CD8-positive, alpha-beta memory T cell (primary cell): ENCODE data around the gene FCMR. TPM values are rescaled to one million over a fixed set of nuclear protein-coding genes. Genes with fewer than 3 reads are reported as not detected.
A peak's percentile ranks its signal among the peaks of the same experiment; 100 is the strongest.
"Not testable (repeated sequence)": the region's sequence is repeated elsewhere in the genome, so short reads cannot be mapped to it uniquely, and the experiment has no call there.

Experiments
- CTCF ChIA-PET: fragments of 350-600 bp; sonication (Branson Sonifier 250); formaldehyde crosslinking; loops from one replicate; lab custom pipeline; 2021; ENCODE audit warnings: antibody characterized with exemption; lab: Charles Lee
- POLR2A ChIA-PET: fragments of 350-600 bp; sonication (Branson Sonifier 250); formaldehyde crosslinking; loops from one replicate; lab custom pipeline; 2021; ENCODE audit warnings: antibody characterized with exemption; lab: Charles Lee
- DNase-seq, 5 donors: peaks; one replicate each; pipeline versions ENCODE4 v3.0.0 to v3.0.0-alpha.2; 2020 to 2022; ENCODE audit warnings: mixed read lengths in 1 of 5
- H3K27ac ChIP-seq: one replicate; pipeline ENCODE4 v1.7.0; 2013; ENCODE audit warnings: low read depth, mild to moderate bottlenecking, low read length, moderate library complexity
- H3K27me3 ChIP-seq: 2 replicates; pipeline ENCODE4 v1.7.0; 2013; ENCODE audit warnings: low read length, mild to moderate bottlenecking; ENCODE audit not compliant: insufficient read depth, poor library complexity, severe bottlenecking
- H3K36me3 ChIP-seq: 2 replicates; pipeline ENCODE4 v1.7.0; 2013; ENCODE audit warnings: mild to moderate bottlenecking, low read length, moderate library complexity; ENCODE audit not compliant: insufficient read depth
- H3K4me1 ChIP-seq: 2 replicates; pipeline ENCODE4 v1.7.0; 2013; ENCODE audit warnings: mild to moderate bottlenecking, low read length, moderate library complexity; ENCODE audit not compliant: insufficient read depth
- H3K4me3 ChIP-seq: 2 replicates; pipeline ENCODE4 v1.7.0; 2013; ENCODE audit warnings: mild to moderate bottlenecking, low read length
- H3K9me3 ChIP-seq: 2 replicates; pipeline ENCODE4 v1.7.0; 2013; ENCODE audit warnings: mild to moderate bottlenecking, low read length
- H3K27ac Mint-ChIP-seq, 8 donors: one replicate each; pipeline ENCODE4 v1.8.0; 2020 to 2021; ENCODE audit warnings: mixed read lengths in 8 of 8, mild to moderate bottlenecking in 6 of 8, inconsistent platforms in 3 of 8, moderate library complexity in 3 of 8
- H3K27me3 Mint-ChIP-seq, 2 donors: one replicate each; pipeline ENCODE4 v1.8.0; 2020 to 2021; ENCODE audit warnings: mixed read lengths in 2 of 2, mild to moderate bottlenecking in 1 of 2, moderate library complexity in 1 of 2
- H3K36me3 Mint-ChIP-seq, 3 donors: one replicate each; pipeline ENCODE4 v1.8.0; 2020 to 2021; ENCODE audit warnings: mixed read lengths in 3 of 3, inconsistent platforms in 1 of 3, mild to moderate bottlenecking in 1 of 3
- H3K4me1 Mint-ChIP-seq, 3 donors: one replicate each; pipeline ENCODE4 v1.8.0; 2020 to 2021; ENCODE audit warnings: mixed read lengths in 3 of 3, inconsistent platforms in 1 of 3, mild to moderate bottlenecking in 1 of 3
- H3K4me3 Mint-ChIP-seq, 7 donors: one replicate each; pipeline ENCODE4 v1.8.0; 2020 to 2021; ENCODE audit warnings: mixed read lengths in 7 of 7, mild to moderate bottlenecking in 6 of 7, moderate library complexity in 4 of 7, inconsistent platforms in 2 of 7
- H3K9me3 Mint-ChIP-seq, 5 donors: one replicate each; pipeline ENCODE4 v1.8.0; 2020 to 2022; ENCODE audit warnings: mixed read lengths in 5 of 5, mild to moderate bottlenecking in 3 of 5, moderate library complexity in 2 of 5, inconsistent platforms in 1 of 5
- polyA plus RNA-seq: library from polyadenylated mRNA; unstranded; fragments of 300-500 nt; fragmentation: Illumina TruSeq; gene quantifications from one replicate; pipeline ENCODE4 v1.2.3, GENCODE V29; 2021
- total RNA-seq, 2 experiments: library from RNA; stranded (reverse); gene quantifications; one replicate each; pipeline ENCODE4 v1.2.3, GENCODE V29; 2021

FCMR gene
- total and polyA plus RNA-seq, 3 experiments from 2014 or later: 75.1 to 574 (median 75.6) TPM

DNA sequence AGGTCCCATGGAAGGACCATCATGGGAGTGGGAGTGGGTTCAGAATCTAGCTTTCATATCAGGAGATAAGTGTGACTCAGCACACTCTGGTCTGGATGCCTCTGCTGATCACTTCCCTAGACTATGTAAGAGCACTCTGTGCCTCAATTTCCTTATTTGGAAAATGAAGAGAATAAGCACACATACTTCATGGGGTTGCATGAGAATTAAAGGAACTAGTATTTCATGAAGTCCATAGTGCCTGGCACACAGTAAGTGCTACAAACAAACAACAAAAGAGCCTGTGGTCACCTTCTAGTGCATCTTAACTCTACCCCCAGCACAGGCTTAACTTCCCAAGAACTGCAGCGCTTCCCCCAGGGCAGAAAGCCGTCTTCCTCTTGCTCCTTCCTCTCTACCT is 65.9 kb downstream of the FCMR start:
- POLR2A ChIA-PET: no interaction called here
- no peaks in the 10 kb centered on the region for H3K9me3 Mint-ChIP-seq
- no peak overlapping the region for H3K27ac Mint-ChIP-seq

DNA sequence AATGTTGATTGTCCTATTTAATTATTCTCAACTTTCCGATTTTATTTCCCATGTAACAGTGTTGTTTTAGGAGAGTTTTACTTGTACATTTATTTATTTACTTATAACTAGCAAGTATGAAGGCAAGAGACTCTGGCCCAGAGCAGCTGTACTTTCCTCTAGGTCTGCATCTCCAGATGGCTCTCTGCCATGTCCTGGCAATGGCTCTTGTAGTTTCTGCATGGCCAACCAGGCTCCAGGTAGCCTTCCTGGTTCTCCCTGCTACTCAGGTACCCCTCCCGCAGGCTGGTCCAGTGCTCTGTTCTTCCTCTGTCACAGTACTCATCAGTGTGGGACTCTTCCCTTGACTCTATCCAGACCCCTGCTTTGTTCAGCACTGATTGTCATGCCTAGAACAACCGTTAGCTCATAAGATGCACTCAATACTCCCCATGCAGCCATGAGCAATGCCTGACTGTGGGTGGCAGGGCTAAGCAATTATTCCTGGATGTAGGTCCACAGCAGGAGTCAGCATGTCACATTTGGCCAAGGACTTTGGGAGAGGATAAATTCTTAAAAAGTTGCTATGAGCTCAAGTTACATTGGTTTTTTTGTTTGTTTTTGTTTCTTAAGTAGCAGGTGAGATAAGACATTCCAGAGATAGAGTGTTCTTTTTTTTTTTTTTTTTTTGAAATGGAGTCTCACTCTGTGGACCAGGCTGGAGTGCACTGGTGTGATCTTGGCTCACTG is 67.2 kb downstream of the FCMR start:
- Mint-ChIP-seq H3K4me3 (no peak overlapping the region), H3K9me3 (no peaks in the 10 kb centered on the region), H3K4me1 (peaks cover 3 to 5% (median 3%) of the 10 kb centered on the region in 3 donors), H3K27me3 (peaks cover 0 to 8% of the 10 kb centered on the region in 2 donors), H3K27ac (peak overlapping the region in 1 of 8 donors; percentile 7), H3K36me3 (peaks cover 0 to 13% (median 1%) of the 10 kb centered on the region in 3 donors)
- H3K9me3 ChIP-seq: no peaks in the 10 kb centered on the region
- CTCF ChIA-PET: interaction anchor here (0.8 to 1.7 kb wide), 2 partner anchors 87 to 128 kb away, joined by 3 read pairs; no protein-coding TSS in a partner anchor
- no peaks in the 10 kb centered on the region for H3K27me3 ChIP-seq
- POLR2A ChIA-PET: no interaction called here
- no peak for DNase-seq
- H3K36me3 ChIP-seq: no peaks in the 10 kb centered on the region
- H3K4me1 ChIP-seq: peaks cover 8% of the 10 kb centered on the region
- H3K27ac ChIP-seq: no peak overlapping the region
- H3K4me3 ChIP-seq: no peak overlapping the region

More for the DNA sequence above, 65.9 kb downstream of the FCMR start:
- Histone ChIP-seq H3K4me1 (peaks cover 9% of the 10 kb centered on the region), H3K36me3 (no peaks in the 10 kb centered on the region), H3K4me3 (no peak overlapping the region), H3K9me3 (no peaks in the 10 kb centered on the region), H3K27me3 (no peaks in the 10 kb centered on the region), H3K27ac (no peak overlapping the region)
- no peak for DNase-seq
- Mint-ChIP-seq H3K27me3 (peaks cover 3 to 9% of the 10 kb centered on the region in 2 donors), H3K4me1 (peaks cover 3 to 5% (median 3%) of the 10 kb centered on the region in 3 donors), H3K4me3 (no peak overlapping the region), H3K36me3 (peaks cover 0 to 13% (median 2%) of the 10 kb centered on the region in 3 donors)
- CTCF ChIA-PET: interaction anchor here (0.9 to 3.4 kb wide), 5 partner anchors 24 to 126 kb away, joined by 3 to 15 read pairs (median 4); no protein-coding TSS in a partner anchor

GRCh38 chr1:206853696-206854095 is 68.0 kb downstream of the FCMR start:
- H3K4me1 Mint-ChIP-seq, H3K27ac ChIP-seq, H3K4me1 ChIP-seq, H3K27me3 ChIP-seq, DNase-seq, H3K36me3 ChIP-seq, H3K9me3 Mint-ChIP-seq, H3K27ac Mint-ChIP-seq, H3K4me3 ChIP-seq, H3K4me3 Mint-ChIP-seq, H3K9me3 ChIP-seq, POLR2A ChIA-PET: not testable (repeated sequence)
- CTCF ChIA-PET: interaction anchor here (1.7 kb wide), 1 partner anchor 88 kb away, joined by 3 read pairs; no protein-coding TSS in a partner anchor
- Mint-ChIP-seq H3K36me3 (peaks cover 0 to 13% (median 1%) of the 10 kb centered on the region in 3 donors), H3K27me3 (peaks cover 0 to 13% of the 10 kb centered on the region in 2 donors)

Other genes starting within 250 kb of the FCMR start
- 10 to 100 TPM; 78.4 to 79.1 TPM for gene MAPKAPK2, start 237.0 kb downstream of the FCMR start, total RNA-seq
- gene MAPKAPK2, start 237.0 kb downstream of the FCMR start, polyA plus RNA-seq: 5.0 TPM
- not detected for gene IL19, start 151.2 kb downstream of the FCMR start, total RNA-seq
- gene IL19, start 151.2 kb downstream of the FCMR start, polyA plus RNA-seq: not detected
- 1 to 10 TPM; 7.6 TPM for gene IL10, start 149.4 kb downstream of the FCMR start, total RNA-seq
- 0.33 TPM for gene IL10, start 149.4 kb downstream of the FCMR start, polyA plus RNA-seq
- not detected for gene IL20, start 56.3 kb downstream of the FCMR start, total RNA-seq
- gene IL20, start 56.3 kb downstream of the FCMR start, polyA plus RNA-seq: not detected
- gene IL24, start 24.5 kb downstream of the FCMR start, total RNA-seq: 1 to 10 TPM; 2.0 to 2.9 TPM
- gene IL24, start 24.5 kb downstream of the FCMR start, polyA plus RNA-seq: 22.5 TPM
- under 1 TPM; 0.04 to 0.33 TPM for gene PIGR, start 24.5 kb upstream of the FCMR start, total RNA-seq
- not detected for gene PIGR, start 24.5 kb upstream of the FCMR start, polyA plus RNA-seq
- not detected for gene FCAMR, start 48.5 kb upstream of the FCMR start, total RNA-seq
- not detected for gene FCAMR, start 48.5 kb upstream of the FCMR start, polyA plus RNA-seq
- not detected for gene C1orf116, start 110.8 kb upstream of the FCMR start, total RNA-seq
- gene C1orf116, start 110.8 kb upstream of the FCMR start, polyA plus RNA-seq: not detected
- 10 to 100 TPM; 10.3 to 10.6 TPM for gene YOD1, start 129.3 kb upstream of the FCMR start, total RNA-seq
- gene YOD1, start 129.3 kb upstream of the FCMR start, polyA plus RNA-seq: 0.98 TPM
- gene PFKFB2, start 131.3 kb upstream of the FCMR start, total RNA-seq: 1 to 10 TPM; 3.0 to 3.9 TPM
- gene PFKFB2, start 131.3 kb upstream of the FCMR start, polyA plus RNA-seq: 0.29 TPM
- gene C4BPB, start 166.9 kb upstream of the FCMR start, total RNA-seq: under 1 TPM in 1 of 2 experiments, not detected in 1; 0.51 TPM
- not detected for gene C4BPB, start 166.9 kb upstream of the FCMR start, polyA plus RNA-seq
- gene C4BPA, start 182.3 kb upstream of the FCMR start, total RNA-seq: not detected
- gene C4BPA, start 182.3 kb upstream of the FCMR start, polyA plus RNA-seq: not detected